Keratinocyte (primary cell): ENCODE measurements around the gene POPDC3. TPM values are rescaled to one million over a fixed set of nuclear protein-coding genes. Genes with fewer than 3 reads are reported as not detected.
"Not testable (repeated sequence)": the region's sequence is repeated elsewhere in the genome, so short reads cannot be mapped to it uniquely, and the experiment has no call there.

Experiments
- DNase-seq: peaks from one replicate; pipeline ENCODE4 v3.0.0-alpha.2; 2011; ENCODE audit warnings: low read depth, missing footprints, low spot score
- FAIRE-seq: peaks from 2 replicates; lab custom pipeline; 2011; peaks lifted over from hg19 to GRCh38; lab: Jason Lieb, UNC
- H2AFZ ChIP-seq: 2 replicates; pipeline ENCODE4 v1.6.0; 2012; ENCODE audit warnings: low read length, control low read depth, inconsistent platforms; ENCODE audit not compliant: control insufficient read depth
- H3K27ac ChIP-seq: 2 replicates; pipeline ENCODE4 v1.5.1; 2011; ENCODE audit warnings: low read length; ENCODE audit not compliant: control insufficient read depth, insufficient read depth
- H3K27me3 ChIP-seq: 3 replicates; pipeline ENCODE4 v1.6.0; 2011; ENCODE audit warnings: low read length; ENCODE audit not compliant: control insufficient read depth, insufficient read depth; ENCODE audit errors: extremely low read depth
- H3K36me3 ChIP-seq, 2 experiments: 2 replicates in 1 of 2; 3 replicates in 1 of 2; pipeline ENCODE4 v1.5.1; 2011; ENCODE audit warnings: low read length in 2 of 2, mild to moderate bottlenecking in 1 of 2; ENCODE audit not compliant: control insufficient read depth in 2 of 2, insufficient read depth in 2 of 2; ENCODE audit errors: extremely low read depth in 1 of 2
- H3K4me1 ChIP-seq: 3 replicates; pipeline ENCODE4 v1.5.1; 2011; ENCODE audit warnings: low read length; ENCODE audit not compliant: control insufficient read depth, insufficient read depth; ENCODE audit errors: extremely low read depth
- H3K4me2 ChIP-seq: 3 replicates; pipeline ENCODE4 v1.6.0; 2011; ENCODE audit warnings: low read depth, low read length; ENCODE audit not compliant: control insufficient read depth, insufficient read depth; ENCODE audit errors: extremely low read depth
- H3K4me3 ChIP-seq, 3 experiments: fragments of 200-600 bp in 1 of 3; sonication (generic) in 1 of 3; 2 replicates in 2 of 3; 3 replicates in 1 of 3; pipeline ENCODE4 v1.5.1; 2011 to 2016; ENCODE audit warnings: low read length in 3 of 3, mild to moderate bottlenecking in 3 of 3, control low read depth in 2 of 3, inconsistent platforms in 1 of 3, low read depth in 1 of 3, mixed read lengths in 1 of 3, mixed run types in 1 of 3, moderate library complexity in 1 of 3; ENCODE audit not compliant: control insufficient read depth in 2 of 3, insufficient read depth in 2 of 3; ENCODE audit errors: extremely low read depth in 1 of 3
- H3K79me2 ChIP-seq: 2 replicates; pipeline ENCODE4 v1.6.0; 2012; ENCODE audit warnings: low read length; ENCODE audit not compliant: control insufficient read depth, insufficient read depth
- H3K9ac ChIP-seq: 3 replicates; pipeline ENCODE4 v1.6.0; 2011; ENCODE audit warnings: low read length; ENCODE audit not compliant: control insufficient read depth, insufficient read depth; ENCODE audit errors: extremely low read depth
- H3K9me1 ChIP-seq: 3 replicates; pipeline ENCODE4 v1.6.0; 2011; ENCODE audit warnings: low read length; ENCODE audit not compliant: control insufficient read depth, insufficient read depth; ENCODE audit errors: extremely low read depth
- H3K9me3 ChIP-seq: 2 replicates; pipeline ENCODE4 v1.5.1; 2012; ENCODE audit warnings: low read depth, low read length; ENCODE audit not compliant: control insufficient read depth
- H4K20me1 ChIP-seq: 3 replicates; pipeline ENCODE4 v1.6.0; 2011; ENCODE audit warnings: low read length; ENCODE audit not compliant: control insufficient read depth, insufficient read depth; ENCODE audit errors: extremely low read depth
- CTCF ChIP-seq, 3 experiments: IDR thresholded peaks in 1 of 3; conservative IDR thresholded peaks in 1 of 3; optimal IDR thresholded peaks in 1 of 3; 2 replicates in 2 of 3; 3 replicates in 1 of 3; pipeline versions ENCODE3 to v1.5.1; 2011; ENCODE audit warnings: low read length in 3 of 3, mild to moderate bottlenecking in 3 of 3, moderate library complexity in 2 of 3, control low read depth in 1 of 3, inconsistent platforms in 1 of 3; ENCODE audit not compliant: insufficient read depth in 2 of 3; ENCODE audit errors: extremely low read depth in 1 of 3
- EZH2 ChIP-seq: IDR thresholded peaks from one replicate; pipeline ENCODE4 v1.6.1; 2012; ENCODE audit warnings: inconsistent platforms, mild to moderate bottlenecking, low read length, moderate library complexity
- dilution Hi-C: fragments of 300-500 bp; cut with MboI; formaldehyde crosslinking; loops from one replicate; pipeline ENCODE4 v1.7.0; 2020; ENCODE audit warnings: low sequenced_read_pairs; ENCODE audit not compliant: extremely low pct_ligation_motif_present
- polyA plus RNA-seq, 5 experiments: library from polyadenylated mRNA; depleted of rRNA in 3 of 5; stranded (reverse) in 3 of 5; stranded (forward) in 1 of 5; unstranded in 1 of 5; fragments of >200 nt; gene quantifications; 1 replicate in 1 of 5; 2 replicates in 3 of 5; 3 replicates in 1 of 5; pipeline versions ENCODE4 v1.2.1 to v1.2.3, GENCODE V29; 2011 to 2012; ENCODE audit warnings: missing spikeins in 2 of 5, low read depth in 1 of 5, low replicate concordance in 1 of 5

Gene POPDC3
- polyA plus RNA-seq, 1 donor (not counting 4 experiments of a cell fraction or from before 2014, with no cell fraction given) = 17.2 TPM

- dilution Hi-C loops = no loop called here
- Histone ChIP-seq H3K79me2 (peaks cover 3% of the 10 kb centered on the region), H3K27ac (no peak overlapping the region), H4K20me1 (no peaks in the 10 kb centered on the region), H3K9ac (no peak overlapping the region), H3K4me3 (no peak overlapping the region), H3K4me1 (peaks cover 5% of the 10 kb centered on the region), H3K36me3 (no peaks in the 10 kb centered on the region), H2AFZ (no peak overlapping the region), H3K27me3 (no peaks in the 10 kb centered on the region), H3K9me3 (no peaks in the 10 kb centered on the region), H3K4me2 (no peak overlapping the region), H3K9me1 (no peaks in the 10 kb centered on the region)
- no peak for FAIRE-seq
- DNase-seq = no peak
- TF ChIP-seq CTCF (optimal IDR thresholded peaks at IDR 0.05 in 1 of 3, IDR thresholded peaks at IDR 0.05 in 1 of 3, conservative IDR thresholded peaks at IDR 0.05 in 1 of 3; ENCODE audit: extremely low read depth in 1 of 3, insufficient read depth in 2 of 3, low read length in 3 of 3) (no peak), EZH2 (no peak)
These were observed 5.3 kb downstream of the POPDC3 start for GRCh38 chr6:105174512-105174911.

GRCh38 chr6:105172515-105172914 lies 7.3 kb downstream of the POPDC3 start:
- H3K4me1 ChIP-seq, DNase-seq, H3K27me3 ChIP-seq, H2AFZ ChIP-seq, H3K9me3 ChIP-seq, H3K4me2 ChIP-seq, H3K4me3 ChIP-seq, dilution Hi-C loops, H3K27ac ChIP-seq, FAIRE-seq, H4K20me1 ChIP-seq, H3K79me2 ChIP-seq, H3K9me1 ChIP-seq, H3K36me3 ChIP-seq, H3K9ac ChIP-seq: not testable (repeated sequence)

- Histone ChIP-seq H2AFZ (no peak overlapping the region), H3K9me1 (no peaks in the 10 kb centered on the region), H3K4me1 (no peaks in the 10 kb centered on the region), H3K4me2 (no peak overlapping the region), H3K79me2 (no peaks in the 10 kb centered on the region), H3K36me3 (no peaks in the 10 kb centered on the region), H4K20me1 (no peaks in the 10 kb centered on the region), H3K27ac (no peak overlapping the region), H3K9me3 (no peaks in the 10 kb centered on the region), H3K27me3 (peaks cover 10% of the 10 kb centered on the region), H3K4me3 (no peak overlapping the region), H3K9ac (no peak overlapping the region)
- TF ChIP-seq EZH2 = no peak
- TF ChIP-seq CTCF (optimal IDR thresholded peaks at IDR 0.05 in 1 of 3, IDR thresholded peaks at IDR 0.05 in 1 of 3, conservative IDR thresholded peaks at IDR 0.05 in 1 of 3; ENCODE audit: extremely low read depth in 1 of 3, insufficient read depth in 2 of 3, low read length in 3 of 3) = no peak
- FAIRE-seq (no peak), DNase-seq (no peak)
- dilution Hi-C loops = no loop called here
These were observed 9.8 kb downstream of the POPDC3 start for GRCh38 chr6:105170059-105170458.
